ENCODE data around the gene OGDH. TPM values are rescaled to one million over a fixed set of nuclear protein-coding genes. Genes with fewer than 3 reads are reported as not detected.

The OGDH gene
- total and polyA plus RNA-seq, 2 of the 13 experiments (the other 11 are each of a cell fraction or from before 2014, with no cell fraction given): 17.4 to 25.4 TPM

DNA sequence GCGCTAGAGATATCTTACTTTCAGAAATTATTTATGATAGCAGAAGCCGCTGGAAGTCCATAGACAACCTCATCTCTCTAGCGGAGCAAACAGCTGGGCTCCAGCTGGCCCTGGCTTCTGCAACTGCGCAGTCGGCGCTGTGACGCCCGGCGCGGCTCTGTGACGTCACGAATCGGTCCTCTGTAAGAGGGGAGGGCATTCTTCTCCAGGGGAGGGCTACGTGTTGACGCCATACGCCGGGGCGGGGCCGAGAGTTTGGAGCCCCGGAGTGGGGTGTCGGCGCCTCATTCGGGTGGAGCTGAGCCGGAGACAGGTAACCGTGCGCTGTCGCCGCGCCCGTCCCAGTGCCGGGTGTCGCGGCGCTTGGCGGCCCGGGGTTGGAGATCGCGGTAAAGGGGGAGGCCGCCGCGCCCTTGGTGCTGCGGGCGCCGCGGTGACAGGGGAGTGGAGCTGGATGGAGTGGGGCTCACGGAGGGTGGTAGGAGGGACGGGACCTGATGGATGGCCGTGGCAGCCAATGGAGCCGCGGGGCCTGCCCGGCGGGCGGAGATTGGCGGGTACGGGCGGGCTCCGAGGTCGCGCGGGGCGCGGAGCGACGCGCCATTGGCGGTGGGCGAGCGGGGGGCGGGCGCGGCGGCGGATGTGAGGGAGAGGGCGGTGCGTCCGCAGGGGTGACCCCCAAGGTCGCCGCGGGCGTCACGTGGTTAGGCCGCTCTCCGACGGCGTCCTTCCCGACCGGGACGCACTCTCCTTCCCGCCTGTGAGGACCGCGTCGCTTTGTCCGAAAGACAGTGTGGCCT lies at the start of gene OGDH (continued):
- TF ChIP-seq, protein P1, sequence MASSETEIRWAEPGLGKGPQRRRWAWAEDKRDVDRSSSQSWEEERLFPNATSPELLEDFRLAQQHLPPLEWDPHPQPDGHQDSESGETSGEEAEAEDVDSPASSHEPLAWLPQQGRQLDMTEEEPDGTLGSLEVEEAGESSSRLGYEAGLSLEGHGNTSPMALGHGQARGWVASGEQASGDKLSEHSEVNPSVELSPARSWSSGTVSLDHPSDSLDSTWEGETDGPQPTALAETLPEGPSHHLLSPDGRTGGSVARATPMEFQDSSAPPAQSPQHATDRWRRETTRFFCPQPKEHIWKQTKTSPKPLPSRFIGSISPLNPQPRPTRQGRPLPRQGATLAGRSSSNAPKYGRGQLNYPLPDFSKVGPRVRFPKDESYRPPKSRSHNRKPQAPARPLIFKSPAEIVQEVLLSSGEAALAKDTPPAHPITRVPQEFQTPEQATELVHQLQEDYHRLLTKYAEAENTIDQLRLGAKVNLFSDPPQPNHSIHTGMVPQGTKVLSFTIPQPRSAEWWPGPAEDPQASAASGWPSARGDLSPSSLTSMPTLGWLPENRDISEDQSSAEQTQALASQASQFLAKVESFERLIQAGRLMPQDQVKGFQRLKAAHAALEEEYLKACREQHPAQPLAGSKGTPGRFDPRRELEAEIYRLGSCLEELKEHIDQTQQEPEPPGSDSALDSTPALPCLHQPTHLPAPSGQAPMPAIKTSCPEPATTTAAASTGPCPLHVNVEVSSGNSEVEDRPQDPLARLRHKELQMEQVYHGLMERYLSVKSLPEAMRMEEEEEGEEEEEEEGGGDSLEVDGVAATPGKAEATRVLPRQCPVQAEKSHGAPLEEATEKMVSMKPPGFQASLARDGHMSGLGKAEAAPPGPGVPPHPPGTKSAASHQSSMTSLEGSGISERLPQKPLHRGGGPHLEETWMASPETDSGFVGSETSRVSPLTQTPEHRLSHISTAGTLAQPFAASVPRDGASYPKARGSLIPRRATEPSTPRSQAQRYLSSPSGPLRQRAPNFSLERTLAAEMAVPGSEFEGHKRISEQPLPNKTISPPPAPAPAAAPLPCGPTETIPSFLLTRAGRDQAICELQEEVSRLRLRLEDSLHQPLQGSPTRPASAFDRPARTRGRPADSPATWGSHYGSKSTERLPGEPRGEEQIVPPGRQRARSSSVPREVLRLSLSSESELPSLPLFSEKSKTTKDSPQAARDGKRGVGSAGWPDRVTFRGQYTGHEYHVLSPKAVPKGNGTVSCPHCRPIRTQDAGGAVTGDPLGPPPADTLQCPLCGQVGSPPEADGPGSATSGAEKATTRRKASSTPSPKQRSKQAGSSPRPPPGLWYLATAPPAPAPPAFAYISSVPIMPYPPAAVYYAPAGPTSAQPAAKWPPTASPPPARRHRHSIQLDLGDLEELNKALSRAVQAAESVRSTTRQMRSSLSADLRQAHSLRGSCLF (CRISPR knock-in tag; IDR thresholded peaks at IDR 0.05; ENCODE audit: borderline replicate concordance): no peak
- TF ChIP-seq ZNF205 (CRISPR knock-in tag; IDR thresholded peaks at IDR 0.05) (peak; percentile 77), HDAC2 (CRISPR knock-in tag; IDR thresholded peaks at IDR 0.05) (peak; percentile 78), PRDM15 (CRISPR knock-in tag; IDR thresholded peaks at IDR 0.05) (peak; percentile 49; the same call in 1 of the 2 replicates), ZNF44 (CRISPR knock-in tag; IDR thresholded peaks at IDR 0.05) (peak; percentile 37; the same call in 1 of the 2 replicates), PITX1 (CRISPR knock-in tag; IDR thresholded peaks at IDR 0.05) (peak; percentile 39; the same call in 1 of the 2 replicates), MNT (IDR thresholded peaks at IDR 0.05) (no peak), ZNF292 (CRISPR knock-in tag; IDR thresholded peaks at IDR 0.05; ENCODE audit: borderline replicate concordance, low read depth) (0 out of 2 replicates have a peak, but pooled peaks have one; percentile 1), SNAI1 (CRISPR knock-in tag; IDR thresholded peaks at IDR 0.05; ENCODE audit: borderline replicate concordance) (peak; percentile 68; the same call in 1 of the 2 replicates), ZNF264 (CRISPR knock-in tag; IDR thresholded peaks at IDR 0.05) (no peak), ZNF569 (CRISPR knock-in tag; IDR thresholded peaks at IDR 0.05; ENCODE audit: borderline replicate concordance) (no peak), ZNF468 (CRISPR knock-in tag; IDR thresholded peaks at IDR 0.05) (0 out of 2 replicates have a peak, but pooled peaks have one; percentile 87)
